HEK293T (cell line): ENCODE measurements around the gene IL2RA.

Experiments used
- ARNT ChIP-seq: fragments of 450-650 bp; IDR thresholded peaks from 2 replicates; pipeline ENCODE4 v1.6.1; 2017; ENCODE audit warnings: mild to moderate bottlenecking
- BHLHE40 ChIP-seq: fragments of 450-650 bp; IDR thresholded peaks from 2 replicates; pipeline ENCODE4 v1.6.1; 2016; ENCODE audit warnings: mild to moderate bottlenecking, moderate library complexity, borderline replicate concordance
- FOXA1 ChIP-seq: fragments of 450-650 bp; IDR thresholded peaks from 2 replicates; pipeline ENCODE4 v1.6.1; 2016; ENCODE audit warnings: mild to moderate bottlenecking
- FOXM1 ChIP-seq: fragments of 450-650 bp; IDR thresholded peaks from 2 replicates; pipeline ENCODE4 v1.6.1; 2017; ENCODE audit warnings: mild to moderate bottlenecking, borderline replicate concordance
- SP1 ChIP-seq: fragments of 450-650 bp; IDR thresholded peaks from 2 replicates; pipeline ENCODE4 v1.6.1; 2017
- SUZ12 ChIP-seq: fragments of 450-650 bp; IDR thresholded peaks from 2 replicates; pipeline ENCODE4 v1.6.1; 2016; ENCODE audit warnings: mild to moderate bottlenecking
- ZNF384 ChIP-seq: fragments of 450-650 bp; IDR thresholded peaks from 2 replicates; pipeline ENCODE4 v1.6.1; 2016

DNA sequence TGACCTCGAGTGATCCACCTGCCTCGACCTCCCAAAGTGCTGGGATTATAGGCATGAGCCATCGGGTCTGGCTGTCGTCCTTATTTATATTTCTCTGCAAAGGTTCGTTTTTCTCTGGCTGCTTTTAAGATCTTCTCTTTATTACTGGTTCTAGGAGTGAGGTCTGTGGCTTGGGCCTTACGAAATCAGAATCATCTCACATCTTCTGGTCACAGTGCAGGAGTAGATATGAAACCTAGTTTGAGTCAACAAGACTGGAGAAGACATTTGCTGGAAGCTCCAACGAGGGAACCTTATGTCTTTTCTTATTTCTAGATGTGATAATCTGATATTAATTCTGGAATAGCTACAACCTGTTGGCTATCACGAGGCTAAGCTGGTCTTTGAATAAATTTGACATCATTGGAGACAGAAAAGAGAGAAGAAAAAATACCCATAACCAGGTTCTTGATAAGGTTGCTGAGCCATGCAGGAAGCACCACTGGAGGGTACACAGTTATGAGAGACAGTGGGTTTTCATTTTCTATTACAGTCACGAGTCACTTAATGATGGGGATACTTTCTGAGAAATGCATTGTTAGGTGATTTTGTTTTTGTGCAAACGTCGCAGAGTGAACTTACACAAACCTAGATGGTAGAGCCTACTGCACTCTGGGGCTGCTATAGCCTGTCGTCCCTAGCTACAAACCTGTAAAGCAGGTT lies 59.2 kb downstream of the IL2RA start:
- TF ChIP-seq SUZ12 (no peak), ARNT (no peak), FOXA1 (no peak), ZNF384 (no peak), FOXM1 (no peak), SP1 (no peak), BHLHE40 (no peak)
